Suprapubic skin (tissue), 4 donors: ENCODE measurements around the gene PEBP1. TPM values are rescaled to one million over a fixed set of nuclear protein-coding genes. Genes with fewer than 3 reads are reported as not detected.
A peak's percentile ranks its signal among the peaks of the same experiment; 100 is the strongest.

Experiments
- DNase-seq, 2 donors: peaks; one replicate each; pipeline ENCODE4 v3.0.0-alpha.2; 2019; ENCODE audit warnings: low spot score in 2 of 2
- H3K27ac ChIP-seq: fragments of 200-600 bp; sonication (generic); one replicate; pipeline ENCODE4 v1.5.1; 2019
- H3K27me3 ChIP-seq: fragments of 200-600 bp; sonication (generic); one replicate; pipeline ENCODE4 v1.5.1; 2019
- H3K36me3 ChIP-seq: fragments of 200-600 bp; sonication (generic); one replicate; pipeline ENCODE4 v1.5.1; 2019
- H3K4me1 ChIP-seq: fragments of 200-600 bp; sonication (generic); one replicate; pipeline ENCODE4 v1.5.1; 2019
- H3K4me3 ChIP-seq: fragments of 200-600 bp; sonication (generic); one replicate; pipeline ENCODE4 v1.5.1; 2019; ENCODE audit warnings: mild to moderate bottlenecking
- H3K9me3 ChIP-seq: fragments of 200-600 bp; sonication (generic); one replicate; pipeline ENCODE4 v1.5.1; 2019
- CTCF ChIP-seq, 2 donors: fragments of 200-600 bp in 1 of 2; fragments of 450-650 bp in 1 of 2; sonication (generic) in 1 of 2; IDR thresholded peaks; one replicate each; pipeline ENCODE4 v1.5.1; 2016 to 2019; ENCODE audit warnings: antibody characterized with exemption in 2 of 2, mild to moderate bottlenecking in 1 of 2, moderate library complexity in 1 of 2
- EP300 ChIP-seq: sonication (generic); formaldehyde crosslinking; IDR thresholded peaks from one replicate; pipeline ENCODE4 v1.6.1; 2017; ENCODE audit warnings: antibody characterized with exemption
- POLR2A ChIP-seq, 2 donors: fragments of 450-650 bp; IDR thresholded peaks; one replicate each; pipeline ENCODE4 v1.6.1; 2017; ENCODE audit warnings: antibody characterized with exemption in 2 of 2, mild to moderate bottlenecking in 2 of 2, moderate library complexity in 2 of 2
- POLR2AphosphoS5 ChIP-seq, 3 donors: sonication (generic); formaldehyde crosslinking; IDR thresholded peaks; one replicate each; pipeline ENCODE4 v1.6.1; 2017; ENCODE audit warnings: antibody characterized with exemption in 3 of 3
- WGBS: methylation state at CpG from one replicate; pipeline ENCODE4 v1.1.5; 2018; 5-methylcytosine and 5-hydroxymethylcytosine counted together
- total RNA-seq, 4 donors: library from RNA; depleted of rRNA; stranded (reverse); fragments of >200 nt; gene quantifications; one replicate each; pipeline ENCODE4 v1.1.0, GENCODE V29; 2016

The PEBP1 gene
- total RNA-seq, 4 donors from 2014 or later, result 260 to 443 (median 311) TPM

GRCh38 chr12:118101051-118101450, 34.9 kb upstream of the PEBP1 start:
- no peak for DNase-seq
- Histone ChIP-seq H3K9me3 (no peaks in the 10 kb centered on the region), H3K27me3 (no peaks in the 10 kb centered on the region), H3K4me3 (no peak overlapping the region), H3K4me1 (peaks cover 20% of the 10 kb centered on the region), H3K36me3 (no peaks in the 10 kb centered on the region), H3K27ac (no peak overlapping the region)
- TF ChIP-seq EP300 (no peak), POLR2AphosphoS5 (IDR thresholded peaks at IDR 0.05) (no peak), POLR2A (IDR thresholded peaks at IDR 0.05) (no peak), CTCF (IDR thresholded peaks at IDR 0.05) (no peak)
- 79% methylated on average over 3 of the region's 3 CpGs for WGBS

DNA sequence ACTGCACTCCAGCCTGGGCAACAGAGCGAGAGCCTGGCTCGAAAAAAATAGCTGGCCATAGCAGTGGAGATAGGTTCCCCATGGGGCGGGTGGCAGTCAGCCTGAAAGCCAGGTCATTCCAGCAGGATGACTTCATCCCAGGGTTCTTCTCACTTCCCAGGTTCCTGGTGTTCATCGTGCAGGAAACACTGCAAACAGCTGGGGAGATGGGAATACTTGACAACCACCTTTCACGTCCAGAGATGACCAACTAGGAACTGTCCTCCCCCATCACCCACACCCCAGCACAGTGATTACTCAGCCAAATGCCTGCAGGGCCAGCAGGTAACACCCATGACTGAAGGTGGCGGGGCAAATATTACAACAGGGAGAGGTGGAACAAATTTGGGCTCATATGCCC, 33.9 kb upstream of the PEBP1 start:
- Histone ChIP-seq H3K27ac (no peak overlapping the region), H3K4me1 (peaks cover 20% of the 10 kb centered on the region), H3K27me3 (no peaks in the 10 kb centered on the region), H3K36me3 (no peaks in the 10 kb centered on the region), H3K4me3 (no peak overlapping the region), H3K9me3 (no peaks in the 10 kb centered on the region)
- 72% methylated on average over 6 of the region's 6 CpGs for WGBS
- TF ChIP-seq POLR2A (IDR thresholded peaks at IDR 0.05) (no peak), EP300 (no peak), POLR2AphosphoS5 (IDR thresholded peaks at IDR 0.05) (no peak), CTCF (IDR thresholded peaks at IDR 0.05) (no peak)
- no peak for DNase-seq

GRCh38 chr12:118102609-118103008, 33.3 kb upstream of the PEBP1 start:
- no peak for DNase-seq
- no peaks in the 10 kb centered on the region for H3K9me3 ChIP-seq
- no peaks in the 10 kb centered on the region for H3K36me3 ChIP-seq
- H3K4me1 ChIP-seq, result peaks cover 20% of the 10 kb centered on the region
- no peak overlapping the region for H3K27ac ChIP-seq
- no peak for TF ChIP-seq POLR2AphosphoS5 (IDR thresholded peaks at IDR 0.05)
- TF ChIP-seq CTCF (IDR thresholded peaks at IDR 0.05), result no peak
- TF ChIP-seq EP300, result no peak
- TF ChIP-seq POLR2A (IDR thresholded peaks at IDR 0.05), result no peak
- H3K4me3 ChIP-seq, result peak overlapping the region; percentile 76
- H3K27me3 ChIP-seq, result no peaks in the 10 kb centered on the region
- 29% methylated on average over 5 of the region's 5 CpGs for WGBS

DNA sequence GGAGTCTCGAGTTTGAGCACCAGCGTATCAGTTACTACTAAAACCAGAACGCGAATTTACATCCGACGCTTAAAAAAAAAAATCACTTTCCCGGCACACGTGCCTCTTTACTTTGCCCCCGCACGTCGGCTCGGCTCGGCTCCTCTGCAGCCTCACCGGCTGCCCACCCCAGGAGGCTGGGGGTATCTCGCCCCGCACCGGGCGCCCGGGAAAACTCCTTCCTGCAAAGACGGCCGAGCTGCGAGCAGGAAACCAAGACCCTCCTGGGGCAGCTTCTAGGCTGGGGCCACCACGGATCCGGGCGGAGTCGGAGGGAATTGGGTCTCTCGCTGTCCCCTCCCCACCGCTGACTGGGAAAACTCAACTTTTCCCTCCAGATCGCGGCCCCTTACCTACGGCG, 32.7 kb upstream of the PEBP1 start:
- no peak for TF ChIP-seq POLR2AphosphoS5 (IDR thresholded peaks at IDR 0.05)
- TF ChIP-seq EP300, result no peak
- TF ChIP-seq CTCF (IDR thresholded peaks at IDR 0.05), result no peak
- TF ChIP-seq POLR2A (IDR thresholded peaks at IDR 0.05), result no peak
- H3K9me3 ChIP-seq, result no peaks in the 10 kb centered on the region
- peak overlapping the region; percentile 76 for H3K27ac ChIP-seq
- H3K27me3 ChIP-seq, result no peaks in the 10 kb centered on the region
- under 1% methylated on average over 32 of the region's 32 CpGs for WGBS
- H3K4me3 ChIP-seq, result peak overlapping the region; percentile 76
- H3K4me1 ChIP-seq, result peaks cover 20% of the 10 kb centered on the region
- no peaks in the 10 kb centered on the region for H3K36me3 ChIP-seq
- DNase-seq, result peak; percentile 69 to 79

DNA sequence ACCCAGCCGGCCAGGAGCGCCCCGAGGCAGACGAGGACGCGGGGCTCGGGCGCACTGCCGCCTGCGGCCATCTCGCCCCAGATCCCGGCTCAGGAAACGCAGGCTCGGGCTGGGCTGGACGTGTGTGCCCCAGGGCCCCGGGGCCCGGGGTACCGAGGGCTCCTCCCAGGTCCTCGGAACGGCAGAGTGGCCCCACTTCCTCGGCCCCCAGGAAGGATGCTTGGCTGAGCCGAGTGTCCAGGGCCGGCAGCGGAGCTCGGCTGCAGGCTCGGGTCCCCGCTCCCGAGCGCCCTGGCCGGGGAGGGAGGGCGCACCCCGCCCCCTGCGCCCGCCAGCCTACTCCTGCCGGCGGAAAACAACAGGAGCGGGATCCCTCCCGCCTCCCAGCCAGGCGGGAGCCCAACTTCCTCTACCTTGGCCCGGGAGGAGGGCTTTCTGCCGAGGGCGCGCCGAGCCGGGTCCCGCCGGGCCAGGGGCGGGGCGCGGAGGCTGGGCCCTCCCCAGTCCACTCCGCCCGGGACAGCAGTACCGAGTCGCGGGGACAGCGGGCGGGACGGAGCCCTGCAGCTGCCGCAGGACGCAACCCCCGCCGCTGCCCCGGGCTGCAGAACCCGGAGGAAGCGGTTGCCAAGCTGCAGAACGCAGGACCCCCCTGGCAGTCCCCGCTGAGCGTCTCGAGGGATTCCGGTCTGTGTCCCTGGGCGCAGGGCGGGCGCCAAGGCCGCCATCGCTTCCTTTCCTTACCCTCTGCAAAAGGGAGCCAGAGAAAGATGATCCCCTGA, 32.1 kb upstream of the PEBP1 start, which contains the start of gene VSIG10:
VSIG10 (minus strand) TSS at position 411 of the 782 bp plus-strand sequence; CDS start at position 71, 340 bp downstream.
- peaks cover 20% of the 10 kb centered on the region for H3K4me1 ChIP-seq
- under 1% methylated on average over 41 of the region's 75 CpGs for WGBS

More for the DNA sequence above, 32.1 kb upstream of the PEBP1 start, which contains the start of gene VSIG10:
- DNase-seq, result peak; percentile 84 to 85
- H3K27ac ChIP-seq, result peak within 1 kb of the TSS; percentile 76
- no peaks in the 10 kb centered on the region for H3K9me3 ChIP-seq
- H3K36me3 ChIP-seq, result no peaks in the 10 kb centered on the region
- H3K4me3 ChIP-seq, result peak within 1 kb of the TSS; percentile 76
- no peaks in the 10 kb centered on the region for H3K27me3 ChIP-seq
- no peak for TF ChIP-seq CTCF (IDR thresholded peaks at IDR 0.05)
- peak in 1 of 2 donors; percentile 7 for TF ChIP-seq POLR2A (IDR thresholded peaks at IDR 0.05)
- TF ChIP-seq EP300, result no peak
- peak in 1 of 3 donors; percentile 12 for TF ChIP-seq POLR2AphosphoS5 (IDR thresholded peaks at IDR 0.05)
